NCI-H446 treated with DMSO at 0.1 percent for 48 hours (cell line): ENCODE measurements around the gene SMARCD3.
A peak's percentile ranks its signal among the peaks of the same experiment; 100 is the strongest.

Experiments
- DNase-seq: peaks from one replicate; lab custom pipeline; 2025; lab: John Stamatoyannopoulos, UW

SMARCD3 gene

DNA sequence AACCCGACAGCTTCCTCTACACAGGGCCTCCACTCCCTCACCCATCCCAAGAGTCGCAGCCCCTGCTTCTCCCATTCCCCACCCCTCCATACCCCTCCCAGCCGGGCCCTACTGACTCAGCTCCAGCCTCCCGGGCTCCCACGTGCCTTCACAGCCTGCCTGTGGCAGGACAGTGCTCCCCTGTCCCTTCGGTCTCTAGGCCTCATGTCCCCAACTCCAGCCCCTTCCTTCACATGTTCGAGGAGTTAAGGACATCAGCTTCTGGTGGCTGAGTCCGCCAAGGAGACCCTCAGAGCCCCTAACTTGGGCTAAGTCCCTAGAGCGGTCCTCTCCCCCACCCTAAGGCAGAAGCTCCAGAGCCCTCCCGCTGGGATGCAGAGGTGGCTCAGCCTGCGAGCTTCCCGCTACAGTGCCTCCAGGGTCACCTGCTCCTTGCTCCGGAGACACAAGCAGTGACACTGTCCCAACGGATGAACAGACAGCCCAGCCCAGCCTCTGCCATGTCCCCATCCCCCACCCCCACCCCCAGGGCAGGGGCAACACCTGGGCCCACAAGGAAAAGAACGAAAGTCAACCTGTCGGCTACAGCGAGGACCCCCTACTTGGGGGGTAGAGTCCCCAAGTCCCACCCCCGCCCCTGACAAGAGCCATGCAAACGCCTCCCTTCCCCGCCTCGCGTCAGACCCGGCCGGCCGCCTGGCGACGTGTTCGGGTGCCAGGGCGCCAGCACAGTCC lies 716 bp downstream of the SMARCD3 start:
- DNase-seq, result no peak

DNA sequence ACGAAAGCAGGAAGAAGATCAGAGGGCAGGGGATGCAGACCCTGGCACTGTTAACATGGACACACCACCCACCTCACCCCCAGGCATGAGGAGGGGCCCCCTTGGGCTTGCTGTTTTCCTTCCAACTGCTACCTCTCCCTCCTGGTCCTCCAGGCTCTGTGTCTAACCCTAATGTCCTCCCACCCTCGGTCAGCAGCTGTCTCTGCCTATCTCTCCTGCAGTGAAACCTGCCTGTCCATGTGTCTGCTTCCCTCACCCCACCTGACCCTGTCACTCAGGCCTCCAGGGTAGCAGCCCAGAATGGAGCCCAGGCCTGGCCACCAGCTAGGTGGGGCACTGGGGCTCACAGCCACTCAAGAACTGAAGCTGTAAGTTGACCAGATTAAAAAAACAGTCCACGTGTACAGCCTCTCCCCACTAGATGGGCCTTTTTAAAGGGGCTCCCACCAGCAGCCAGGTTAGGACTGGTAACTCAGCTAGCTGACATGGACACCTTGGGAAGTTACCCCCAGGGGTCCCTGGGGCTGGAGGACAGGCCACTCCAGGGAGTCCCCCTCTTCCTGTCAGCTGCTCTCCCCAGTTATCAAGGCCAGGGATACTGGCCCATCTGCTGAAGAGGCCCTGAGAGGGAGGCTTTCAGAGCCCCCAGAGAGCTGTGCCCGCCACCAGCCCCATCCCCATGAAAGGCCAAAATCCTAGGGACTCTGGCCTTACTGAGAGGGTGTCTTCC lies 1.5 kb downstream of the SMARCD3 start:
- no peak for DNase-seq

DNA sequence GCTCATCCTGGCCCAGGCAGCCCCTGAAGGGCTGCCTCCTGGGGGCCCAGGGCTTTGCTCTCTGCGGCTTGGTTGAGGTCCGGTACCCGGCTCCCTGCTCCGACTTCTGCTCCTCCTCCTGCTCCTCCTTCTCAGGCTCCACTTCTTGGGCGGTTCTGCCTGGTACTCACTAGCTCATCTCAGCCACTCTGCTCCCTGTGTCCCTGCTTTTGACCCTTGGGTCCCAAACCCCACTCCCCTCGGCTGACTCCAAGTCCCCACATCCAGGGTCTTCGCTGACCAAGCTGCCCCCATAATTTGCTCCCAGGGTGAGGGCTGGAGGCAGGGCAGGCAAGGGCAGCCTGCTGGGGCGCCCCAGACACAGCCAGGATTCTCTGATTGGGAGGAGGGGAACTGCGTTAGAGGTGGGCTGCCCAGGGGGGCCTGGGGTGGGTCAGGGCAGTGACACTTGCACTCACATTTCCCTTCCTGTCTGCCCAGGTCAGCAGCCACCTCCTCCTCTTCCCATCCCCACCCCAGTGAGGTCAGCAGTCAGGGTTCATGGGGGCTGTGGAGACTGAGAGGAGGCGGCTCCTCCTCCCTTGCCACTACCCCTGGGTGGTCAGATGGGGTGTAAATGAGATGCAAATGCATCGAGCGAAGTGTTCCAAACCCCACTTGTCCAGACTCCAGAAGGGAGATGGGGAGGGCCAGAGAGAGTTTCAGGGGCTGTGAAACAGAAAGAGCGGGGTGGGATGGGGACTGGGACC lies 2.2 kb downstream of the SMARCD3 start:
- DNase-seq, result no peak

DNA sequence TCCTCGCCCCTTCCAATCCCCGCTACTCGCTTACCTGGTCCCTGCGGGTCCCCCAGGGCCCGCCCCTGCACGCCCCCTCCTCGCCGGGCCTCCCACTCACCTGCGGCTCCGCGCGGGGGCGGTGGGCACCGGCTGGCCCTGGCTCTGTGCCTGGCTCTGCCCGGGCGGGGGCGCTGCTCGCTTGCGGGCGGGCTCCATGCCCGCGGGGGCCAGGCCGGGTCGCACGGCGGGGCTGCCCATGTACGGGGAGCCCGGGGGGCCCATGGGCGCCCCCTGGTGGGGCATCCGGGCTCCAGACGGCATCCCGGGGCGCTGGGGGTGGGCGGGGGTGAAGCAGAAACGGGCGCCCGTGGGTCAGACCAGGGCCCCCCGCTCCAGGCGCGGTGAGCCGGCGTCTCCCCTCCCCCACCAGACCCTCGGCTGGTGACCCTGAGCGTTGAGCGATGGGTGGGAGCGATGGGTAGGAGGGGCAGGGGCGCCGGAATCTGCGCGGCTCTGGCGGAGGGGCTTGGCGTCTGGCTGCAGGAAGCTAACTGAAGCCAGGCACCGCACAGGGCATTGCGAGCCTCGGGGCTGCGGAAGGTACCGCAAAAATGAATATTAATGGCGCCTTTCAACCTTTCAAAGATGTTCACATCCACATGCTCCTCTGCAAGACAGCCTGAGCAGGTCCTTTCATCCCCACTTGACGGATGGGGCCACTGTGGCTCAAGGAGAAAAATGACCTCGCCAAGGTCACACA lies 3.0 kb downstream of the SMARCD3 start:
- no peak for DNase-seq

DNA sequence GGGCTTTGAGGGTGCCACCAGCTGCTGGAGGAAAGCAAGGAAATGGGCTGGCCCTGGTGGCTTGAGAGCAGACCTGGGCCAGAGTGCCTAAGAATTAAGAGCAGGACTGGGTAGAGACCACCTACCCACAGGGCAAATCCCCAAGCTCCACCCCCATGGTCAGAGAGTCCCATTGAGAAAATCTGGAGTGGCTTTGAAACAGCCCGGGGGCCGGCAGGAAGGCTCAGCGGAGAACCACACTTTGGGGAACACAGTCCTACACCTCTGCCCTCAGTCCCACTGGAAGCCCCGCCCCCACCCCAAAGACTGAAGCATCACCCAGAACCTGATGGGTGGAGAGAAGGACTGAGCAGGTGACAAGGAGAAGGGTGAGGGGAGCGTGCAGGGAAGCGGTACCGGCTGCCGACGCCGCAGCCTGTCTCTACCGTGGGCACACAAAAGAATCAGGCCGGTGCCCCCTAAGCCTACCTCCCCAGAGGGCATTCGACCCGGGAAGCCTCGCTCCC lies 3.6 kb downstream of the SMARCD3 start:
- DNase-seq, result no peak

DNA sequence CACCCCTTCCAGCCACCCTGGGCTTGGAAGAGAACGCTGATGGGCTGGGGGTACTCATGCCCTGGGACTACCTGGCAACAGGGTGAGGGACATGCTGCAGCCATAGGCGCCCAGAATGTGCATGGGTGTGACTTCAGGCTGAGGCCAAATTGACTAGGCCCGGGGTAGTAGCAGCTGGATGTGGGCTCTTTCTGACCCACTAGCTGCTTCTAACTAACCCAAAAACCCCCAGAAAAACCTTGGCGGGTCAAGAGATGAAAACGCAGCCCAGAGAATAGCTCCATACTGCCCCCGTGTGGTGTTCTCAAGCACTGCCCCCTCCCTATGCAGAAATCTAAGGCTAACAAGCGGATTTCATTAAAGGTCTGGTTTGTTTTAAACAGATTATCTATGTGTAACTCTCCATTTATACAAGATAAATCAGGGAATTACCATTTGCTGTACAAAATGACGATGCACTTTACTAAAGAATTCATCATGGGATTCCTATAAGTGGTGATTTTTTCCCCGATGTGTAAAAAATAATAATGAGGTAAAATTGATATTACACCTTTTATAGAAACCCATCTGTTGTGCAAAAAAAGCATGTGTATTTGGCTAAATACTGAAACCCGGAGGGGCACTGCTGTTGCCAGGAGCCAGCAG lies 4.2 kb downstream of the SMARCD3 start:
- peak; percentile 9 for DNase-seq

DNA sequence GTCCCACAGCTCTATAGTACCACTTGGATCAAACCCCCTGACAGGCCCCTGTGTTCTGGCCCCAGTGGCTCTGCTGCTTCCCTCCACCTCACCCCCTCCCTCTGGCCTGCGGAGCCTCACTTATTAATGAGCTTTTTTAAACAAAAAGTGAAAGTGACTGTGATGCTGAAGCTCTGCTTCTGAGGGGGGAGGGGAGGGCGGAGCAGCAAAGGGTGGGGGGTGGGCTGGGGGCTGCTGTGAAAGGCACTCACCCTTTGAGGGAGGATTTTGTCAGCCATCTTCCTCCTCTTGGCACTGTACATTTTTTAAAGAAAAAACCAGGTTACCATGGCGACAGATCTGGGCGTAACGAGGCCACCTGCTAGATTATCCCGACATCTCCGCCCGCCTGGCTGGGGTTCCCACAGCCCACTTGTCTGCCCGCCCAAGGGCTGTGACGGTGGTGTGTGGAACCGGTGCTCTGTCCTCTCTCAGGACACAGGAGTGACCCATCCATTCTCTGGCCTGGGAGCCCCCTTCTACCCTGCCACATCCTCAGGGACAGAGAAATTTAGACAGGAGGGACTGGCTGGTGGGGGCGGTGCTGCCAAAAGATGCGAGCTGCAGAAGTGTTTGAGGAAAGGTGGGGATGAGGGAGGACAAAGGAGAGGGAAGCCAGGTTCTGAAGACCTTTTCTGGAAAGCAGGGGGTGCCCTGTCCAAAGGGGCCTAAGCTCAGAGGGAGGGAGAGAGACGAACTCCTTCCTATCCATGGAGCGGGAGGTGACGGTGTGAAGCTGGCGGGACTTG lies 4.9 kb downstream of the SMARCD3 start:
- DNase-seq, result no peak

DNA sequence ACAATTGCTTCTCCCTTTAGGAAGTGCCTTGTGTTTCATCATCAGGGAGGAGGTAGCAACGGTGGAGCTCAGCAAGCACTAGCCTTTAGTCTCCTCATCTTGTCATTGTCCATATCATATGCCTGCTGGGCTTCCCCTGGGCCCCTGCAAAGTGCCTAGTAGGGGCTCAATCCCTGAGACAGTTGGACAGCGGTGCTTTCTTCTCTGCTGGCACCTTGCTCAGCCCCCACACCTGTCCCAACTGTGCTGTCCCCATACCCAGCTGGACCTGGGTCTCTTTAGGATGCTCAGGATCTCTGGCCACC lies 5.5 kb downstream of the SMARCD3 start:
- DNase-seq, result no peak

DNA sequence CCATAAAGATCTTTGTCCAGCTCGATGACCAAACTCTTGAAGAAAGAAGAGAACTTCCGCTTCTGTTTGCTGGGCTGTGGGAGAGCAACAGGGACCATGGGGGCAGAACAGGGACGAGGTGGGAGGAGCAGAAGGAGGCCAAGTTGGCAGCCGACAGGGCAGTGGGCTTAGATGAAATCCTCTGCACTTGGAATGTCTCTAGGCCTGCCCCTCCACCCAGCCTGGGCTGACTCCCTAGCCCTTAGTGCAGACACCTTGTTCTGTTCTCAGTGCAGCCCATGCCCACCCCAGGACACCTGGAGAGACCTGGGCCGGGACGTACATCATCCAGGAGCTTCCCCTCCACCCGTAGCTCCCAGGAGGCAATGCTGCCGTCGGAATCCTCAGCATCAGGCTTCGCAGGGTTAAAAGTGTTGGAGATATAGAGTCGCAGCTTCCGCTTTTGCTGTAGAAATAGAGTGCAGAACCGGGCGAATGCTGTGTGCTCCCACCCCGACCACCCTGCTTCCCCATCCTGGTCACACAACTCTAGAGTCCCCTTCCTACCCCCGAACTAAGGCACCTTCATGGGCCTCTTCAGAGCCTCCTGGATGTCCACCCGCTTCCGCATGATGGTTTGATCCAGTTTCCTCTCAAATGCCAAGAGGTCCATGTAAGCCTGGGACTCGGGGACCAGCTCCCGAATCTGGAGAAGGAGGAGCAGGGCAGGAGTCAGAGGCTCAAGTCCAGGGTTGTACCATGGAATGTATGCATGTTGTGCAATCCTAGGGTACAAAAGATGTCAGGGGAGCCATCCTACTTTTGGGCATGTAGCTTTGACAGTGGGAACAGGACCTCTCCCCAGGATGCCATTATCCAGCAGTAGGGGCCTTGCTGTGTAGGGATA lies 6.1 kb downstream of the SMARCD3 start:
- no peak for DNase-seq

DNA sequence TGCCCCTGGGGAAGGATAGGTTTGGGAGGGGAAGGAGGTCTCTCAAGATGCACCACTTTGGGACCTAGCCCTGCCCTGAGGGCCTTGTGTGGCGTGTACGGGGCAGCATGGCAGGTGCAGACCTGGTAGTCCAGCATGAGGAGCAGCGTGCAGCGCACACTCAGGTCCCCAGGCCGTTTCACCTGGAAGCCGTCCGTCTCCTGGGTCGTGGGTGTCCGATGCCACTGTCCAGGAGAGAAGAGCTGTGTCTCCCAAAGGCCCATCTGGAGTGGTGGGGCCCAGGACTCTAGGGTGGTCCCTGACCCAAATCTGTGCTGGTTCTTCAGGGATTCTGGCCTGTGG lies 6.8 kb downstream of the SMARCD3 start:
- DNase-seq, result no peak

DNA sequence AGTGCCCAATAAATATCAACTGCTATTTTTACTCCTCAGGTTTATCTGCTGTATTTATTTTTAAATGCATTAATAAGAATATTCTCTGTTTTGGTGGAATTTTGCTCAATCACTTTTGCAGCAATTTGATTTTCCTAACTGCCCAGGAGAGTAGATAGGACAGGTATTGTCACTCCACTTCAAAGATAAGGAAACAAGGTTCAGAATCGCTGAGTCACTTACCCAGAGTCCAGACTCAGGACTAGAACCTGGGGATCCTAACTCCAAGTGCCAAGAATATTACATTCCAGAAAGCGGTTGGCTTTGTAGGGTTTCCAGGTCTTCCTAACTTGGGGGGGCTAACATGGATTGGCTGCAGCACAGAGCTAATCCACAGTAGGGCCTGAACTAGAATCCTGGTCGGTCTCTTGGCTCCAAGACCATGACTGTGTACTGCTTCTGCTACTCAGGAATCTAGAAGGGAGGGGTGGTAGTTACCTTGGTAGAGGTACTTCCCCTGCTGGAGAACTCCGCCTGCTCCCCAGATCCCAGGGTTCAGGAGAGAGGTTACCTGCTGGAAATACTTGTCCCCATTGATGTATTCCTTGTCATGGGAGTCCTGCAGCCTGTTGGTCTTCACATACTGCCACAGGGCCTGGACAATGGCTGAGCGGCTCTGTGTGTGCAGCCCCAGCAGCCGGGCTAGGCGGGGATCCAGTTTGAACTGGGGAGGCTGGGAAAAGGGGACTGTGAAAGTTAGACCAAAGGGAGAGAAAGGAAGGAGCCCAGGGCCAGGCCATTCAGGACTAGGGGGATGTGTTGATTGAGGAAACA lies 7.3 kb downstream of the SMARCD3 start:
- DNase-seq, result no peak

DNA sequence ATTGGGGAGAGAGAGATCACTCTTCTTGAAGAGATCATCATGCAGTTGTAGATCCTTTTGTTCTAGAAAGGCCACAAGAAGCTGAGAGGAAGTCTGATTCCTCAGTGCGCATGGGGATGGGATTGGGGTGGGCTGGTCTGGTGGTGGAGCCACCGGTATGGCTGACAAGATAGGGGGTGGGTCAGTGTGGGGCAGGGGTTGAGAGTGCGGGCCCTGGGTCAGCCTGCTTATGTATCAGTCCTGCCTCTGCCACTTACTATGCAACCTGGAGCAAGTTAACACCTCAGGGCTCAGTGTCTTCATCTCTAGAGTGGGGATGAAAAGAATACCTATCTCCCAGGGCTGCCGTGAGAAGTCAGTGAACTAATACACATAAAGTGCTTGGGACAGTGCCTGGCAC lies 8.0 kb downstream of the SMARCD3 start:
- DNase-seq, result no peak

DNA sequence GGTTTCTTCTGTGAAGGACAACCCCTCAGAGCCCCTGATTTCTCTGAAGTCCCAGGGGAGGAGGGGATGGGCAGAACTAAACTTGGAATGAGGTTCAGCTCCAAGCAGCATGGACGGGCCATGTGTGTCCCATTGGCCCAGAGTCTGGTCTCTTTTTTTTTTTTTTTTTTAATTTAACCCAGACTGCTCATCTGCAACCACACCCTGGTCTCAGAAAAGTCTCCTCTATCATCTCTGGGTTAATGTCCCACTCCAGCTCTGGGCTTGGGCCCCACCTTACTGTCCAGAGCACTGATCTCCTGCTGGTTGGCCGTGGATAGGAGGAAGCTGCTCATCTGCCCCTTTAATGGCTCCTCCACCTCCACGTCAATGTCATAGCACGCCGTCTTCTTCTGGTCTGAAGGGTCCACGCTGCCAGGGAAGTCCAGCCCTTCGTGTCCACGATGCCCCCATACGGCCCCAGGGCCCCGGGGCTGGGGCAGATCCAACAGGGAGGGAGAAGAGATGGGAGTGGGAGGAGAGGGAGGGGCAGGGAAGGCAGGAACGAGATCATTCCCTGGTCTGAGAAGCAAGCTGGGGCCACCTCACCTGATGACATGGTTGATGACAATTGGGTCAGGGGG lies 8.5 kb downstream of the SMARCD3 start:
- DNase-seq, result no peak

DNA sequence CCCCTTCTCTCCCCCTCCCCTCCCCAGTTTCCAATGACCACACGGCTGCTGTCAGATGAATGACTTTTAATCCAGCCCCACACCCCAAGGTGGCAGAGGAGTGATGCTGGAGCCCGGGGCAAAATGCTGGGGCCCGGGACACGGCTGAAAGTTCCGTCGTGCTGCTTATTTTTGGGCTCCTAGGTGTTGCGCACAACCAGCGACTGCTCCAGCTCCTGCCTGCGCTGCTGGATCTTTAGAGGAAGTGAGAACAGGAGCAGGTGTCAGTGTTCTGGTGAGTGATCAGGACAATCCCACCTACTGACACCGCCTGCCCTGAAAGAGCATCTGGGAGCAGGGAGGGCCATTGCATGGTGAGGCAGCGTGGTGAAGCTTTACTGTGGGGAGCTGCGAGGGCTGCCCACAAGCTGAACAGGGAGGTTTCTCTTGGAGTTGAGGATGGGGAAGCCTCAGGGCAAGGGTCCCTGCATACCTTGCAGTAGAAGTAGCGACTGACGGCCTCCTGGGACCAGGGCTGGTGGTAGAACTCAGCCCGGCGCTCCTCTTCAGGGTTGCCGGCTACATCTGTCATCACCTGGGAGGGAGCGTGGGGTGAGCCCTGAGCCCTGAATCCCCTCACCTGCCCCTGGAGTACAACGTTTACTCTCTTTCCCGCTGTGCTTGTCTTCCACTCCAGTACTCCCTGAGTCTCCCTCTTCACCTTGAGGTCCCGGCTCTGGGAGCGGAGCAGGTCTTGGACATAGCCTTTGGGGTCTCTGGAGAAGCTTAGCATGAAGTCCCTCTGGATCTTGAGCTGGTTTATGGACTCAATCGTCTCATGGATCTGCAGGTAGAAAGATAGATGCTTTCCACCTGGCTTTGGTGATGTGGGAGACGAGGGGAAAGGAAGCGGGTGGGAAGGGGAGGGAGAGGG lies 9.3 kb downstream of the SMARCD3 start:
- no peak for DNase-seq

DNA sequence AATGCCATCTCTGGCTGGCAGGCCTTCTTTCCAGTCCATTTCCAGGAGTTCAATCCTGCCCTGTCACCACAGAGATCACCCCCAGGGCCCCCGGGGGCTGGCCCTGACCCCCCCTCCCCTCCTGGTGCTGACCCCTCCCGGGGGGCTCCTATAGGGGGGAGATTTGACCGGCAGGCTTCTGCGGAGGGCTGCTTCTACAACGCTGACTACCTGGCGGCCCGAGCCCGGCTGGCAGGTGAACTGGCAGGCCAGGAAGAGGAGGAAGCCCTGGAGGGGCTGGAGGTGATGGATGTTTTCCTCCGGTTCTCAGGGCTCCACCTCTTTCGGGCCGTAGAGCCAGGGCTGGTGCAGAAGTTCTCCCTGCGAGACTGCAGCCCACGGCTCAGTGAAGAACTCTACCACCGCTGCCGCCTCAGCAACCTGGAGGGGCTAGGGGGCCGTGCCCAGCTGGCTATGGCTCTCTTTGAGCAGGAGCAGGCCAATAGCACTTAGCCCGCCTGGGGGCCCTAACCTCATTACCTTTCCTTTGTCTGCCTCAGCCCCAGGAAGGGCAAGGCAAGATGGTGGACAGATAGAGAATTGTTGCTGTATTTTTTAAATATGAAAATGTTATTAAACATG lies 10.2 kb downstream of the SMARCD3 start:
- DNase-seq, result no peak

DNA sequence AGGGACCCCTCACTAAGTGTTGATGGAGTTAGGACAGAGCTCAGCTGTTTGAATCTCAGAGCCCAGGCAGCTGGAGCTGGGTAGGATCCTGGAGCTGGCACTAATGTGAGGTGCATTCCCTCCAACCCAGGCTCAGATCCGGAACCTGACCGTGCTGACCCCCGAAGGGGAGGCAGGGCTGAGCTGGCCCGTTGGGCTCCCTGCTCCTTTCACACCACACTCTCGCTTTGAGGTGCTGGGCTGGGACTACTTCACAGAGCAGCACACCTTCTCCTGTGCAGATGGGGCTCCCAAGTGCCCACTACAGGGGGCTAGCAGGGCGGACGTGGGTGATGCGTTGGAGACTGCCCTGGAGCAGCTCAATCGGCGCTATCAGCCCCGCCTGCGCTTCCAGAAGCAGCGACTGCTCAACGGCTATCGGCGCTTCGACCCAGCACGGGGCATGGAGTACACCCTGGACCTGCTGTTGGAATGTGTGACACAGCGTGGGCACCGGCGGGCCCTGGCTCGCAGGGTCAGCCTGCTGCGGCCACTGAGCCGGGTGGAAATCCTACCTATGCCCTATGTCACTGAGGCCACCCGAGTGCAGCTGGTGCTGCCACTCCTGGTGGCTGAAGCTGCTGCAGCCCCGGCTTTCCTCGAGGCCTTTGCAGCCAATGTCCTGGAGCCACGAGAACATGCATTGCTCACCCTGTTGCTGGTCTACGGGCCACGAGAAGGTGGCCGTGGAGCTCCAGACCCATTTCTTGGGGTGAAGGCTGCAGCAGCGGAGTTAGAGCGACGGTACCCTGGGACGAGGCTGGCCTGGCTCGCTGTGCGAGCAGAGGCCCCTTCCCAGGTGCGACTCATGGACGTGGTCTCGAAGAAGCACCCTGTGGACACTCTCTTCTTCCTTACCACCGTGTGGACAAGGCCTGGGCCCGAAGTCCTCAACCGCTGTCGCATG lies 11.0 kb downstream of the SMARCD3 start:
- no peak for DNase-seq
